K562 (cell line): ENCODE results near the gene PLK5. TPM values are rescaled to one million over a fixed set of nuclear protein-coding genes. Genes with fewer than 3 reads are reported as not detected.
A peak's percentile ranks its signal among the peaks of the same experiment; 100 is the strongest.

Experiments
- ZNF780A ChIP-seq: fragments of 250-450 bp; sonication (Bioruptor Pico); IDR thresholded peaks from 2 replicates; pipeline ENCODE4 v1.5.0; 2021; ENCODE audit warnings: mild to moderate bottlenecking
- polyA plus RNA-seq, 8 experiments: library from polyadenylated mRNA; depleted of rRNA in 4 of 8; stranded (reverse) in 5 of 8; unstranded in 3 of 8; fragments of >200 nt; fragmentation: Nextera tagmentation in 2 of 8; fragmentation: Illumina TruSeq in 1 of 8; extraction: Ambion mirVana in 2 of 8; extraction: Trizol in 1 of 8; gene quantifications; 2 replicates each; pipeline versions ENCODE4 v1.2.1 to v1.2.3, GENCODE V29; 2011 to 2014; ENCODE audit warnings: inconsistent platforms in 1 of 8, missing spikeins in 1 of 8
- total RNA-seq, 7 experiments: library from RNA; depleted of rRNA in 6 of 7; stranded (reverse); fragments of >200 nt in 6 of 7; fragmentation: Illumina TruSeq in 2 of 7; extraction: Trizol in 2 of 7; gene quantifications; 2 replicates each; pipeline versions ENCODE4 v1.2.1 to v1.2.3, GENCODE V29; 2011 to 2021; ENCODE audit warnings: low replicate concordance in 1 of 7
- TF ChIP-seq, protein P1 (sequence below): fragments of 450-650 bp; formaldehyde crosslinking; IDR thresholded peaks from 2 replicates; pipeline ENCODE4 v1.4.0; 2020; ENCODE audit warnings: mild to moderate bottlenecking, moderate library complexity
- TF ChIP-seq, protein P2 (sequence below): fragments of 450-650 bp; IDR thresholded peaks from 2 replicates; pipeline ENCODE4 v1.6.1; 2017; ENCODE audit warnings: mild to moderate bottlenecking, moderate library complexity
- TF ChIP-seq, protein P3 (sequence below): fragments of 200-800 bp; sonication (Bioruptor generic); IDR thresholded peaks from 2 replicates; pipeline ENCODE4 v1.6.1; 2017; ENCODE audit warnings: missing genetic modification characterization, missing compliant biosample characterization

PLK5 gene
- total and polyA plus RNA-seq, 9 of the 15 experiments (the other 6 are each of a cell fraction or from before 2014, with no cell fraction given), result 0.04 to 0.23 (median 0.11) TPM; not detected in 5

DNA sequence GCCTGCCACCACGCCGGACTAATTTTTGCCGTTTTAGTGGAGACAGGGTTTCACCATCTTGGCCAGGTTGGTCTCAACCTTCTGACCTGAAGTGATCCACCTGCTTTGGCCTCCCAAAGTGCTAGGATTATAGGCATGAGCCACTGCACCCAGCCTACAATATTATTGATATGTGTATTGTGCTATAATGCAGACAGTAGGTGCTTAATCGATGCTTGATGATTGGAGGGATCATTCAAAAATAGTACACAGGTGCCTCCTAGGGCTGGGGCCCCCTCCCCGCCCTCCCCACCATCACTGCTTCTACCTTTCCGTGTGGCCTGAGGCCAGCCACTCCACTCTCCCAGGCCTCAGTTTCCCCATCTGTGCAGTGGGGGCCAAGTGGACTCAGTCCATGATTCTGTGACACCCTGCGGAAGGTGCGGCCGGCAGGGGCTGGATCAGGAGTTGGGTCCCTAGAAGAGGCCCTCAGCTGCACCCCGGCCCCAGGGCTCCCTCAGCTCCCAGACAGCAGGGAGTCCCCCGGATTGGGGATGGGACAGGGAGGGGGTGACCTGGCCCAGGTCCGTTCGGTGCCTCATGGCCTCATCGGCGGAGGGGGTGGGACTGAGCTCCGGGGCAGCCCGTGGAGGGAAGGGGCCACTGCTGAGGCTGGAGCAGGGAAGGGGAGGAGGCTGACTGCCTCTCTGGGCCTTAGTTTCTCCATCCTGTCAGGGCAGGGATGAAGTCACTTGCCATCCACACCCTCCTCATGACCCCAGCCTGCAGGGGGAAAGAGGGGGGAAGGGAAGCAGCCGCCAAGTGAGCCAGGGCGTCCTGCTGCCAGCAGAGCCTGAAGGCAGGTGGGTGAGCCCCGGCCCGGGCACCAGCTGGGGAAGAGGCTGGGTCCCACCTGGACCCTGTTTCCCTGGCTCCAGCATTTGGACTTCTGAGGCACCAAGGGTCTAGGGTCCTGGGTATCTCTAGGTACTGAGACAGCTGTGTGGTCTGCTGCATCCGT lies 12.3 kb upstream of the PLK5 start (continued):
- TF ChIP-seq, protein P1, sequence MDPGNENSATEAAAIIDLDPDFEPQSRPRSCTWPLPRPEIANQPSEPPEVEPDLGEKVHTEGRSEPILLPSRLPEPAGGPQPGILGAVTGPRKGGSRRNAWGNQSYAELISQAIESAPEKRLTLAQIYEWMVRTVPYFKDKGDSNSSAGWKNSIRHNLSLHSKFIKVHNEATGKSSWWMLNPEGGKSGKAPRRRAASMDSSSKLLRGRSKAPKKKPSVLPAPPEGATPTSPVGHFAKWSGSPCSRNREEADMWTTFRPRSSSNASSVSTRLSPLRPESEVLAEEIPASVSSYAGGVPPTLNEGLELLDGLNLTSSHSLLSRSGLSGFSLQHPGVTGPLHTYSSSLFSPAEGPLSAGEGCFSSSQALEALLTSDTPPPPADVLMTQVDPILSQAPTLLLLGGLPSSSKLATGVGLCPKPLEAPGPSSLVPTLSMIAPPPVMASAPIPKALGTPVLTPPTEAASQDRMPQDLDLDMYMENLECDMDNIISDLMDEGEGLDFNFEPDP (CRISPR knock-in tag), result no peak
- TF ChIP-seq, protein P2, sequence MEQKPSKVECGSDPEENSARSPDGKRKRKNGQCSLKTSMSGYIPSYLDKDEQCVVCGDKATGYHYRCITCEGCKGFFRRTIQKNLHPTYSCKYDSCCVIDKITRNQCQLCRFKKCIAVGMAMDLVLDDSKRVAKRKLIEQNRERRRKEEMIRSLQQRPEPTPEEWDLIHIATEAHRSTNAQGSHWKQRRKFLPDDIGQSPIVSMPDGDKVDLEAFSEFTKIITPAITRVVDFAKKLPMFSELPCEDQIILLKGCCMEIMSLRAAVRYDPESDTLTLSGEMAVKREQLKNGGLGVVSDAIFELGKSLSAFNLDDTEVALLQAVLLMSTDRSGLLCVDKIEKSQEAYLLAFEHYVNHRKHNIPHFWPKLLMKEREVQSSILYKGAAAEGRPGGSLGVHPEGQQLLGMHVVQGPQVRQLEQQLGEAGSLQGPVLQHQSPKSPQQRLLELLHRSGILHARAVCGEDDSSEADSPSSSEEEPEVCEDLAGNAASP, result no peak
- no peak for TF ChIP-seq ZNF780A (CRISPR knock-in tag)
- TF ChIP-seq, protein P3, sequence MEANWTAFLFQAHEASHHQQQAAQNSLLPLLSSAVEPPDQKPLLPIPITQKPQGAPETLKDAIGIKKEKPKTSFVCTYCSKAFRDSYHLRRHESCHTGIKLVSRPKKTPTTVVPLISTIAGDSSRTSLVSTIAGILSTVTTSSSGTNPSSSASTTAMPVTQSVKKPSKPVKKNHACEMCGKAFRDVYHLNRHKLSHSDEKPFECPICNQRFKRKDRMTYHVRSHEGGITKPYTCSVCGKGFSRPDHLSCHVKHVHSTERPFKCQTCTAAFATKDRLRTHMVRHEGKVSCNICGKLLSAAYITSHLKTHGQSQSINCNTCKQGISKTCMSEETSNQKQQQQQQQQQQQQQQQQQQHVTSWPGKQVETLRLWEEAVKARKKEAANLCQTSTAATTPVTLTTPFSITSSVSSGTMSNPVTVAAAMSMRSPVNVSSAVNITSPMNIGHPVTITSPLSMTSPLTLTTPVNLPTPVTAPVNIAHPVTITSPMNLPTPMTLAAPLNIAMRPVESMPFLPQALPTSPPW (CRISPR knock-in tag), result 0 out of 2 replicates have a peak, but pooled peaks have one; percentile 11
- TF ChIP-seq, all 486 proteins: peak for 3
